ENCODE results near the gene PACSIN2.

DNA sequence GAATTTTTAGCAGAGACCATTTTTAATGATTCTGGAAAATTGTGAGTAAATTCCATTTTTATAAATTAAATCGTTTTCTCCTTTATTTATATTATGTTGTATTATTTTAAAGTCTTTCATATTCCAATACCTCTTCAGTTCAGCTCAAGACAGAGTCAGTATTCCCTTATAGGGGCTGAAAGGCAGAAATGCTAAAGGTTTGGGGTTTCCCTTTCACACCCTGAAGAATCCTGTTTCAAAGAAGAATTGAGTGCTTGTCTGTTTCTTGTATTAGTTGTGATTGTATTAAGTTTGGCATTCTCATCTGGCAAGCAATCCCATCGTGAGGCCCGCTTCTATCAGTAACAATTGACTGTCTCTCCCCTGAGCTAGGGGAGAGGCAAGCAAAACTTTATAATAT is 57.4 kb downstream of the PACSIN2 start:
- TF ChIP-seq, protein P1, sequence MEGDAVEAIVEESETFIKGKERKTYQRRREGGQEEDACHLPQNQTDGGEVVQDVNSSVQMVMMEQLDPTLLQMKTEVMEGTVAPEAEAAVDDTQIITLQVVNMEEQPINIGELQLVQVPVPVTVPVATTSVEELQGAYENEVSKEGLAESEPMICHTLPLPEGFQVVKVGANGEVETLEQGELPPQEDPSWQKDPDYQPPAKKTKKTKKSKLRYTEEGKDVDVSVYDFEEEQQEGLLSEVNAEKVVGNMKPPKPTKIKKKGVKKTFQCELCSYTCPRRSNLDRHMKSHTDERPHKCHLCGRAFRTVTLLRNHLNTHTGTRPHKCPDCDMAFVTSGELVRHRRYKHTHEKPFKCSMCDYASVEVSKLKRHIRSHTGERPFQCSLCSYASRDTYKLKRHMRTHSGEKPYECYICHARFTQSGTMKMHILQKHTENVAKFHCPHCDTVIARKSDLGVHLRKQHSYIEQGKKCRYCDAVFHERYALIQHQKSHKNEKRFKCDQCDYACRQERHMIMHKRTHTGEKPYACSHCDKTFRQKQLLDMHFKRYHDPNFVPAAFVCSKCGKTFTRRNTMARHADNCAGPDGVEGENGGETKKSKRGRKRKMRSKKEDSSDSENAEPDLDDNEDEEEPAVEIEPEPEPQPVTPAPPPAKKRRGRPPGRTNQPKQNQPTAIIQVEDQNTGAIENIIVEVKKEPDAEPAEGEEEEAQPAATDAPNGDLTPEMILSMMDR (IDR thresholded peaks at IDR 0.05; ENCODE audit: low read length), result no peak
- TF ChIP-seq EZH2phosphoT487 (IDR thresholded peaks at IDR 0.05; ENCODE audit: low read length), result no peak

Data from MM.1S (cell line).